Spleen (tissue), 11 donors: ENCODE data around the gene CPNE2. TPM values are rescaled to one million over a fixed set of nuclear protein-coding genes. Genes with fewer than 3 reads are reported as not detected.

Experiments used
- DNase-seq: peaks from one replicate; pipeline ENCODE4 v3.0.0-alpha.2; 2020
- H3K27ac ChIP-seq, 8 donors: fragments of 200-600 bp; sonication (generic) in 7 of 8; 1 replicate in 4 of 8; 2 replicates in 4 of 8; pipeline versions ENCODE4 v1.5.0 to v1.8.0; 2016 to 2021; ENCODE audit warnings: inconsistent platforms in 4 of 8, mild to moderate bottlenecking in 4 of 8, moderate library complexity in 1 of 8
- H3K27me3 ChIP-seq, 7 donors: fragments of 200-600 bp; sonication (generic) in 6 of 7; replicated peaks in 1 of 7; 1 replicate in 4 of 7; 2 replicates in 3 of 7; pipeline versions ENCODE4 v1.5.0 to v1.8.0; 2016 to 2021; ENCODE audit warnings: inconsistent platforms in 3 of 7, mild to moderate bottlenecking in 1 of 7
- H3K36me3 ChIP-seq, 6 donors: fragments of 200-600 bp; sonication (generic) in 5 of 6; 1 replicate in 4 of 6; 2 replicates in 2 of 6; pipeline versions ENCODE4 v1.5.0 to v1.8.0; 2016 to 2021; ENCODE audit warnings: inconsistent platforms in 2 of 6
- H3K4me1 ChIP-seq, 6 donors: fragments of 200-600 bp; sonication (generic) in 5 of 6; 1 replicate in 3 of 6; 2 replicates in 3 of 6; pipeline versions ENCODE4 v1.5.0 to v1.8.0; 2016 to 2021; ENCODE audit warnings: inconsistent platforms in 3 of 6
- H3K4me3 ChIP-seq, 8 donors: fragments of 200-600 bp; sonication (generic) in 7 of 8; 1 replicate in 4 of 8; 2 replicates in 4 of 8; pipeline versions ENCODE4 v1.5.0 to v1.8.0; 2016 to 2021; ENCODE audit warnings: inconsistent platforms in 4 of 8, mild to moderate bottlenecking in 4 of 8, moderate library complexity in 2 of 8
- H3K9me3 ChIP-seq, 8 donors: fragments of 200-600 bp; sonication (generic) in 7 of 8; 1 replicate in 4 of 8; 2 replicates in 4 of 8; pipeline versions ENCODE4 v1.5.0 to v1.8.0; 2016 to 2021; ENCODE audit warnings: inconsistent platforms in 4 of 8
- CTCF ChIP-seq, 11 experiments: fragments of 200-600 bp in 7 of 11; fragments of 450-650 bp in 4 of 11; sonication (generic) in 4 of 11; IDR thresholded peaks in 8 of 11; conservative IDR thresholded peaks in 3 of 11; 1 replicate in 7 of 11; 2 replicates in 4 of 11; pipeline versions ENCODE4 v1.4.0 to v1.8.0; 2016 to 2021; ENCODE audit warnings: antibody characterized with exemption in 11 of 11, inconsistent platforms in 4 of 11, mild to moderate bottlenecking in 1 of 11
- POLR2A ChIP-seq, 3 donors: fragments of 450-650 bp; IDR thresholded peaks; one replicate each; pipeline ENCODE4 v1.5.1; 2017; ENCODE audit warnings: antibody characterized with exemption in 3 of 3, mild to moderate bottlenecking in 1 of 3
- POLR2AphosphoS5 ChIP-seq, 3 donors: sonication (generic); formaldehyde crosslinking; IDR thresholded peaks; one replicate each; pipeline ENCODE4 v1.5.1; 2017; ENCODE audit warnings: antibody characterized with exemption in 3 of 3
- WGBS, 5 donors: extraction: QIAGEN DNeasy Blood & Tissue Kit in 3 of 5; methylation state at CpG; one replicate each; pipeline versions ENCODE4 v1.1.5 to v1.1.7; 2013 to 2018; 5-methylcytosine and 5-hydroxymethylcytosine counted together
- intact Hi-C: fragments of 100-400 bp; cut with DNase I; formaldehyde crosslinking; loops from one replicate; pipeline ENCODE4 v1.15.0; 2023; ENCODE audit warnings: low total_unique reads
- polyA plus RNA-seq, 3 donors: library from polyadenylated mRNA; stranded (reverse); fragments of 200-250 nt; gene quantifications; one replicate each; pipeline ENCODE4 v1.2.1, GENCODE V29; 2013
- total RNA-seq, 7 donors: library from RNA; depleted of rRNA in 3 of 7; stranded (reverse); fragments of >200 nt in 3 of 7; fragmentation: NEBNext Ultra II Directional in 4 of 7; extraction: Animal tissue kit (Norgen Biotek cat#: 25700) in 4 of 7; gene quantifications; one replicate each; pipeline versions ENCODE4 v1.1.0 to v1.2.1, GENCODE V29; 2016 to 2021
- donor health status: healthy with polysubstance abuse.
- donor health status: DM: no; HTN: no; CAD: no; lungs with moderate emphysema.
- donor health status: DM: no; HTN: no; CAD: no.
- donor health status: Bipolar disorder and iron deficiency.
- donor health status: healthy.
- donor health status: DM: no; HTN: no; CAD: no.
- donor health status: DM: yes; HTN: yes; CAD: no.

Gene CPNE2
- total and polyA plus RNA-seq, 10 donors, result 13.3 to 46.5 (median 31.8) TPM

- intact Hi-C loops, result loop anchor here (10.0 kb wide), 1 partner anchor 81 kb away; the partner anchor contains the start of gene CETP
- Histone ChIP-seq H3K4me3 (no peak overlapping the region), H3K4me1 (peaks cover 24 to 62% (median 53%) of the 10 kb centered on the region in 6 donors), H3K9me3 (no peaks in the 10 kb centered on the region), H3K36me3 (peaks cover 0 to 100% (median 75%) of the 10 kb centered on the region in 6 donors), H3K27me3 (no peaks in the 10 kb centered on the region), H3K27ac (peak overlapping the region in 7 of 8 donors; percentile 44 to 96 (median 86))
- peak; percentile 87 for DNase-seq
- TF ChIP-seq CTCF (IDR thresholded peaks at IDR 0.05 in 8 of 11, conservative IDR thresholded peaks at IDR 0.05 in 3 of 11) (peak; percentile 34 to 78 (median 60)), POLR2A (IDR thresholded peaks at IDR 0.05) (no peak), POLR2AphosphoS5 (IDR thresholded peaks at IDR 0.05) (peak; percentile 48 to 64 (median 54))
- WGBS, 5 donors, result 51 to 62% (median 57%) methylated on average over 12 to 13 of the region's 13 CpGs
These were observed 46.5 kb upstream of the CPNE2 start for GRCh38 chr16:57045694-57046381.

DNA sequence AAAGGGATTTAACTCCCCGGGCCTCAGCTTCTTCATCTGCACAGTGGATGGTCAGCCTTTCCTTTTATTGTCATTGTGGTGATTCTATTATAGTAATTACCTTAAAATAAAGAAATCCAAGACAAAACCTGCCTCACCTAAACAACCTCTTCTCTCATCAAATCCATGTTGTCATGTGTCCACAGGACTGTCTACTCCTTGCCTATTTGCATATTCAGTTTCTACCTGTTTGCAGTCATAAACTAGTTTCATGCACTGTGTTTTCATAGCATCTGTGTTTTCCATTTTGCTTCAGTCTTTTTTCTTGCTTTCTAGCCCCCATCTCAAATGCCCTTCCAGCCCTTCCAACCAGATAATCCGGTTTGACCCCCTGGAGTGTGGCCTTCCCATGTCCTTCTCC lies 44.3 kb upstream of the CPNE2 start:
- intact Hi-C loops, result loop anchor here (10.0 kb wide), 1 partner anchor 83 kb away; the partner anchor contains the start of gene CETP
- H3K4me1 ChIP-seq, result peaks cover 2 to 40% (median 31%) of the 10 kb centered on the region in 6 donors
- DNase-seq, result no peak
- H3K27me3 ChIP-seq, result no peaks in the 10 kb centered on the region
- peak overlapping the region in 3 of 8 donors; percentile 92 to 96 (median 94) for H3K27ac ChIP-seq
- TF ChIP-seq POLR2A (IDR thresholded peaks at IDR 0.05) (no peak), POLR2AphosphoS5 (IDR thresholded peaks at IDR 0.05) (no peak), CTCF (IDR thresholded peaks at IDR 0.05 in 8 of 11, conservative IDR thresholded peaks at IDR 0.05 in 3 of 11) (no peak)
- peaks cover 3 to 100% (median 86%) of the 10 kb centered on the region in 6 donors for H3K36me3 ChIP-seq
- no peaks in the 10 kb centered on the region for H3K9me3 ChIP-seq
- WGBS, 5 donors, result 66 to 97% (median 88%) methylated on average over 2 of the region's 2 CpGs
- no peak overlapping the region for H3K4me3 ChIP-seq

DNA sequence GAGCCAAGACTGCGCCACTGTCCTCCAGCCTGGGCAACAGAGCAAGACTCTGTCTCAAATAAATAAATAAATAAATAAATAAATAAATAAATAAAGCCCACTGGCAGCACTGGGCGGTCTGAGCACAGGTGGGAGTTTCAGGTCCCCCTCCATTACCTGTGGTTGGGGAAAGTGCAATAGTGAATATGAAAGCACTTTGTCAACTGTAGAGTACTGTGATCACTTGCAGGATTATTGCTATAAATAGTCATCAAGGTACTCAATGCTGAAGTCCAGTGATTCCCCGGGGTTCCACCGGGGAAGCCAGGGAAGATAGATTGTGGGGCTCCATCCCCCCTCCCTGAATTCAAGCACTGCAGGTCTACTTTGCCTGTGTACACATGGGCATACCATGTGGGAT lies 42.7 kb upstream of the CPNE2 start:
- intact Hi-C loops, result loop anchor here (10.0 kb wide), 1 partner anchor 85 kb away; the partner anchor contains the start of gene CETP

More for the DNA sequence above, 42.7 kb upstream of the CPNE2 start:
- H3K27ac ChIP-seq, result peak overlapping the region in 2 of 8 donors; percentile 13 to 44
- DNase-seq, result no peak
- H3K4me1 ChIP-seq, result peaks cover 0 to 24% (median 16%) of the 10 kb centered on the region in 6 donors
- peaks cover 3 to 100% (median 86%) of the 10 kb centered on the region in 6 donors for H3K36me3 ChIP-seq
- H3K27me3 ChIP-seq, result no peaks in the 10 kb centered on the region
- WGBS, 5 donors, result 72 to 88% (median 82%) methylated on average over 4 of the region's 4 CpGs
- TF ChIP-seq POLR2A (IDR thresholded peaks at IDR 0.05) (no peak), CTCF (IDR thresholded peaks at IDR 0.05 in 8 of 11, conservative IDR thresholded peaks at IDR 0.05 in 3 of 11) (no peak), POLR2AphosphoS5 (IDR thresholded peaks at IDR 0.05) (no peak)
- H3K4me3 ChIP-seq, result no peak overlapping the region
- H3K9me3 ChIP-seq, result no peaks in the 10 kb centered on the region
